ENCODE measurements around the gene ZNF836. TPM values are rescaled to one million over a fixed set of nuclear protein-coding genes. Genes with fewer than 3 reads are reported as not detected.
"Not testable (repeated sequence)": the region's sequence is repeated elsewhere in the genome, so short reads cannot be mapped to it uniquely, and the experiment has no call there.

Gene ZNF836
- total RNA-seq, 1 donor from 2014 or later, result 4.8 TPM

DNA sequence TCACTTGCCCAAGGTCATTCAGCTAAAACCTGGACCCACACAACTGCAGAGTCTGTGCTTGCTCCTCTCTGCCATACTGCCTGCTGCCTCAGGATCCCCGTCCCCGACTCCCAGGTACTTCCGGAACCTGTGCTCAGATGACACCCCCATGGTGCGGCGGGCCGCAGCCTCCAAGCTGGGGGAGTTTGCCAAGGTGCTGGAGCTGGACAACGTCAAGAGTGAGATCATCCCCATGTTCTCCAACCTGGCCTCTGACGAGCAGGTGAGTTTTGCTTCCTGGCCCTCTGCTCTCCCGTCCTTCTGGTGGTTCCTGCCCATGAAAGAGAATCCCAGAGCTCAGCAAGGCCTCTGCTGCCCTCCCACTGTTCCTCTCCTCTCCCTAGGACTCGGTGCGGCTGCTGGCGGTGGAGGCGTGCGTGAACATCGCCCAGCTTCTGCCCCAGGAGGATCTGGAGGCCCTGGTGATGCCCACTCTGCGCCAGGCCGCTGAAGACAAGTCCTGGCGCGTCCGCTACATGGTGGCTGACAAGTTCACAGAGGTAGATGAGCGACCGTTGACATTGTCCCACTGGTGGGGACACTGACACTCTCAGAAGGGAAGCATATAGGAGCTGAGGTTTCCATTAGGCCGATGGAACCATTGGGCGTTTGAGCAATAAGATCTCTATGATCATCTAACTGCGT, 41.3 kb upstream of the ZNF836 start:
- Histone ChIP-seq H3K27me3 (ENCODE audit: control insufficient read depth, insufficient read depth, low read length) (no peaks in the 10 kb centered on the region), H3K4me3 (ENCODE audit: low read depth, low read length) (no peak overlapping the region), H3K36me3 (ENCODE audit: control insufficient read depth, insufficient read depth, low read length) (peaks cover 20% of the 10 kb centered on the region)
- no peak for DNase-seq (ENCODE audit: low read depth)
- TF ChIP-seq, protein P1, sequence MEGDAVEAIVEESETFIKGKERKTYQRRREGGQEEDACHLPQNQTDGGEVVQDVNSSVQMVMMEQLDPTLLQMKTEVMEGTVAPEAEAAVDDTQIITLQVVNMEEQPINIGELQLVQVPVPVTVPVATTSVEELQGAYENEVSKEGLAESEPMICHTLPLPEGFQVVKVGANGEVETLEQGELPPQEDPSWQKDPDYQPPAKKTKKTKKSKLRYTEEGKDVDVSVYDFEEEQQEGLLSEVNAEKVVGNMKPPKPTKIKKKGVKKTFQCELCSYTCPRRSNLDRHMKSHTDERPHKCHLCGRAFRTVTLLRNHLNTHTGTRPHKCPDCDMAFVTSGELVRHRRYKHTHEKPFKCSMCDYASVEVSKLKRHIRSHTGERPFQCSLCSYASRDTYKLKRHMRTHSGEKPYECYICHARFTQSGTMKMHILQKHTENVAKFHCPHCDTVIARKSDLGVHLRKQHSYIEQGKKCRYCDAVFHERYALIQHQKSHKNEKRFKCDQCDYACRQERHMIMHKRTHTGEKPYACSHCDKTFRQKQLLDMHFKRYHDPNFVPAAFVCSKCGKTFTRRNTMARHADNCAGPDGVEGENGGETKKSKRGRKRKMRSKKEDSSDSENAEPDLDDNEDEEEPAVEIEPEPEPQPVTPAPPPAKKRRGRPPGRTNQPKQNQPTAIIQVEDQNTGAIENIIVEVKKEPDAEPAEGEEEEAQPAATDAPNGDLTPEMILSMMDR (IDR thresholded peaks at IDR 0.05; ENCODE audit: insufficient read depth, low read length, poor library complexity, severe bottlenecking), result no peak

DNA sequence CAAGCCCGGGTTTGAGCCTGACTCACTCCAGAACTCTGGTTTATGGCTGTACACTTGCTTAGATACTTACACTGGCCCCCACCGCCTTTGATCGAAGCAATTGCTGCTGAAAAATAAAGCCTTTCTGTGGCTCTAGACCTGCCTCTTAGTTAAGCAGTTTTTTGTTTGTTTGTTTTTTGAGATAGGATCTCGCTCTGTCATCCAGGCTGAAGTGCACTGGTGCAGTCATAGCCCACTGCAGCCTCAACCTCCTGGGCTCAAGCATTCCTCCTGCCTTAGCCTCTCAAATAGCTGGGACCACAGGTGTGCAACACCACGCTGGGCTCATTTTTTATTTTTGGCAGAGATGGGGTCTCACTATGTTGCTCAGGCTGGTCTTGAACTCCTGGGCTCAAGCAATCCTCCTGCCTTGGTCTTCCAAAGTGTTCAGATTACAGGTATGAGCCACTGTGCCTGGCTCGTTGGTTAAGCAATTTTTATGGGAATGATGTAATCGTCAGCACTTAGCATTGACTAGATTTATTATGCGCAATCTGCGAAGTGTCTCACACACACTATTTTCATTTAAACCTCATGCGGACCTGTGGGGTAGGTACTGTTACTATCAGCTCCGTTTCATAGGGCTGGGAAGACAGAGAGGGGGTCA, 40.6 kb upstream of the ZNF836 start:
- H3K4me3 ChIP-seq (ENCODE audit: low read depth, low read length), result no peak overlapping the region
- TF ChIP-seq, protein P1 (IDR thresholded peaks at IDR 0.05; ENCODE audit: insufficient read depth, low read length, poor library complexity, severe bottlenecking), result no peak
- H3K27me3 ChIP-seq (ENCODE audit: control insufficient read depth, insufficient read depth, low read length), result no peaks in the 10 kb centered on the region
- no peak for DNase-seq (ENCODE audit: low read depth)
- peaks cover 18% of the 10 kb centered on the region for H3K36me3 ChIP-seq (ENCODE audit: control insufficient read depth, insufficient read depth, low read length)

DNA sequence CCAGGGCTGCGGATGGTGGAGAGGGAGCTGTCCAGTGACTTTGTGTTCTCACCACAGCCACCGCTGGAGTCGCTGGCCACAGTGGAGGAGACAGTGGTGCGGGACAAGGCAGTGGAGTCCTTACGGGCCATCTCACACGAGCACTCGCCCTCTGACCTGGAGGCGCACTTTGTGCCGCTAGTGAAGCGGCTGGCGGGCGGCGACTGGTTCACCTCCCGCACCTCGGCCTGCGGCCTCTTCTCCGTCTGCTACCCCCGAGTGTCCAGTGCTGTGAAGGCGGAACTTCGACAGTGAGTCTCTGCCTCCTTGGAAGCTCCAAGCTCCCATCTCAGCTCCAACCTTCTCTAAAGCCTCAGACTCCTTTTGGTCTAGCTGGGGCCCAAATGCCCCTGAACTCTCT, 39.8 kb upstream of the ZNF836 start:
- peaks cover 14% of the 10 kb centered on the region for H3K36me3 ChIP-seq (ENCODE audit: control insufficient read depth, insufficient read depth, low read length)
- no peak overlapping the region for H3K4me3 ChIP-seq (ENCODE audit: low read depth, low read length)
- H3K27me3 ChIP-seq (ENCODE audit: control insufficient read depth, insufficient read depth, low read length), result no peaks in the 10 kb centered on the region
- TF ChIP-seq, protein P1 (IDR thresholded peaks at IDR 0.05; ENCODE audit: insufficient read depth, low read length, poor library complexity, severe bottlenecking), result no peak
- no peak for DNase-seq (ENCODE audit: low read depth)

DNA sequence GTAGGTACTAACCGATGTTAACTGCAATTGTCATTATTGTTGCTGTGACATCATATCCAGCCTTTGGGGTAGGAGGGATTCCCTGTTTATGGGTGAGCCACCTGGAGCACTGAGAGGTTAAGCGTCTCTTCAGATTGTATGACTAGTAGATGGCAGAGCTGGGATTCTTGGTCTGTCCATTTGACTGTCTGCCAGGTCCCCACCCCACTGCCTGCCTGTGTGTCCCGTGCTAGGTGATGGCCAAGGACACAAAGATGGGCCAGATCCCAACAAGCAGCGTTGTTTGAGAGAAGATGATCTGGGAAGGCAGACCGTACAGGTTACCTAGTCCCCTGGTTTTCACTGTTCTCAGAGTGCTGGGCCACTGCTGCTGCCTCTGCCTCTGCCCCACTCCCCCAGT, 35.1 kb upstream of the ZNF836 start:
- Histone ChIP-seq H3K36me3 (ENCODE audit: control insufficient read depth, insufficient read depth, low read length) (peaks cover 10% of the 10 kb centered on the region), H3K4me3 (ENCODE audit: low read depth, low read length) (no peak overlapping the region), H3K27me3 (ENCODE audit: control insufficient read depth, insufficient read depth, low read length) (no peaks in the 10 kb centered on the region)
- no peak for DNase-seq (ENCODE audit: low read depth)
- TF ChIP-seq, protein P1 (IDR thresholded peaks at IDR 0.05; ENCODE audit: insufficient read depth, low read length, poor library complexity, severe bottlenecking), result no peak

DNA sequence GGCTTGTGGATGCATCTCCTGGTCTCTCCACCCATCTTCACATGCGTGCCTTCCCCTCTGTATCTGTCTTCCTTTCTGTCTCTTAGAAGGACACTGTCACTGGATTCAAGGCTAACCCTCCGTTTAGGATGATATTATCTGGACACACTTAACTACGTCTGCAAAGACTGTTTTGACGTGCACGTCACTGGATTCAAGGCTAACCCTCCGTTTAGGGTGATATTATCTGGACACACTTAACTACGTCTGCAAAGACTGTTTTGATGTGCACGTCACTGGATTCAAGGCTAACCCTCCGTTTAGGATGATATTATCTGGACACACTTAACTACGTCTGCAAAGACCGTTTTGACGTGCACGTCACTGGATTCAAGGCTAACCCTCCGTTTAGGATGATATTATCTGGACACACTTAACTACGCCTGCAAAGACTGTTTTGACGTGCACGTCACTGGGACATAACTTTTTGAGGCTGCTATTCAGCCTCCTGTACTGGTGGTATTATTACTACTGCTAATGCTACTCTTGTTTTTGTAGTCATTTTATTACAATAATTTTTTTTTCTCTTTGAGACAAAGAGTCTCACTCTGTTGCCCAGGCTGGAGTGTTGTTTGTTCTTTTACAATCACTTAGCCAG, 29.5 kb upstream of the ZNF836 start:
- not testable (repeated sequence) for H3K36me3 ChIP-seq (ENCODE audit: control insufficient read depth, insufficient read depth, low read length); DNase-seq (ENCODE audit: low read depth); H3K27me3 ChIP-seq (ENCODE audit: control insufficient read depth, insufficient read depth, low read length)

DNA sequence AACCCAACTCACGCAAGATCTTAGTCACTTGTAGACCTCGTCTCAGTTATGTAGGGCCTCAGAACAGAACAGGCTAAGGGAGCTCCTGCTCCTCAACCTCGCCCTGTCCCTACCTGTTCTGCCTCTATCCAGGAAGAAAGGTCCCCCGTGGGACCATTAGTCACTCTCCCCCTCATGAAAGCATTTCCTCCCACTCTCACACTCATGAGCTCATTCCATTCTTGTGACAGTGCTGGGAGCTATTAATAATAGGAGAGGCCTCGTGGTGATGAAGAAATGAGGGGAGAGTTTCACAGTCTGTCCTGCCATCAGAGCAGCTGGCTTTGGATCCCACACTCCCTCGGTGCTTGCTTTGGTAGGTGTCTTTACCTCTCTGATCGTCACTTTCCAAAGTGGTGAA, 28.6 kb upstream of the ZNF836 start:
- peak; percentile 7 for DNase-seq (ENCODE audit: low read depth)
- TF ChIP-seq, protein P1 (IDR thresholded peaks at IDR 0.05; ENCODE audit: insufficient read depth, low read length, poor library complexity, severe bottlenecking), result no peak

More for the DNA sequence above, 29.5 kb upstream of the ZNF836 start:
- H3K4me3 ChIP-seq (ENCODE audit: low read depth, low read length), result not testable (repeated sequence)

More for the DNA sequence above, 28.6 kb upstream of the ZNF836 start:
- peaks cover 3% of the 10 kb centered on the region for H3K36me3 ChIP-seq (ENCODE audit: control insufficient read depth, insufficient read depth, low read length)
- no peak overlapping the region for H3K4me3 ChIP-seq (ENCODE audit: low read depth, low read length)
- no peaks in the 10 kb centered on the region for H3K27me3 ChIP-seq (ENCODE audit: control insufficient read depth, insufficient read depth, low read length)

Data from kidney epithelial cell (primary cell).